GM12878 (cell line): Measurements from ENCODE around the gene HRC. TPM values are rescaled to one million over a fixed set of nuclear protein-coding genes. Genes with fewer than 3 reads are reported as not detected.

ENCODE experiments used
- ATAC-seq: fragments of 200-7000 bp; cut with Tn5 transposase; 3 replicates; pipeline ENCODE4 v1.9.1; 2020; ENCODE audit warnings: mild to moderate bottlenecking, moderate library complexity
- Bru-seq: library from RNA; stranded (reverse); fragments of 400-500 nt; gene quantifications from one replicate; lab custom pipeline; 2021; lab: Mats Ljungman, UMichigan
- BruChase-seq, 2 experiments: library from RNA; stranded (reverse); fragments of 400-500 nt; gene quantifications; one replicate each; lab custom pipeline; 2021; lab: Mats Ljungman, UMichigan
- BruUV-seq: library from RNA; stranded (reverse); fragments of 400-500 nt; replicated peaks from 2 replicates; lab custom pipeline; 2021; lab: Mats Ljungman, UMichigan
- CTCF ChIA-PET: fragments of 300-600 bp; sonication (Branson Sonifier 250); formaldehyde crosslinking; extraction: SDS; loops from one replicate; lab custom pipeline; 2021; ENCODE audit warnings: inconsistent platforms; lab: Yijun Ruan, JAX
- POLR2A ChIA-PET: fragments of 350-600 bp; formaldehyde crosslinking; extraction: SDS; loops from one replicate; lab custom pipeline; 2021; ENCODE audit warnings: inconsistent platforms; lab: Charles Lee
- RAD21 ChIA-PET: fragments of 300-600 bp; sonication (Branson Sonifier 250); formaldehyde crosslinking; loops from one replicate; lab custom pipeline; 2023; ENCODE audit warnings: antibody characterized with exemption; ENCODE audit not compliant: unreplicated experiment; lab: Charles Lee
- SMC1A ChIA-PET: fragments of 300-600 bp; sonication (Branson Sonifier 250); formaldehyde crosslinking; loops from one replicate; lab custom pipeline; 2023; ENCODE audit not compliant: unreplicated experiment, uncharacterized antibody; lab: Charles Lee
- DNase-seq: peaks from one replicate; pipeline ENCODE4 v3.0.0-alpha.2; 2011; ENCODE audit warnings: low read depth, low spot score
- FAIRE-seq: peaks from 3 replicates; lab custom pipeline; 2011; peaks lifted over from hg19 to GRCh38; lab: Jason Lieb, UNC
- H2AFZ ChIP-seq: 2 replicates; pipeline ENCODE4 v1.6.0; 2011; ENCODE audit warnings: low read depth, low read length, control low read depth; ENCODE audit not compliant: control insufficient read depth
- H3K27ac ChIP-seq: 2 replicates; pipeline ENCODE4 v1.5.1; 2011; ENCODE audit warnings: control low read depth; ENCODE audit not compliant: control insufficient read depth, insufficient read depth
- H3K27me3 ChIP-seq, 2 experiments: replicated peaks in 1 of 2; 2 replicates each; pipeline versions ENCODE4 v1.6.0 to v1.6.1; 2011; ENCODE audit warnings: low read length in 1 of 2; ENCODE audit not compliant: control insufficient read depth in 2 of 2, insufficient read depth in 2 of 2
- H3K36me3 ChIP-seq, 2 experiments: 2 replicates each; pipeline ENCODE4 v1.5.1; 2011; ENCODE audit warnings: low read length in 1 of 2; ENCODE audit not compliant: control insufficient read depth in 2 of 2, insufficient read depth in 2 of 2
- H3K4me1 ChIP-seq: 2 replicates; pipeline ENCODE4 v1.6.1; 2011; ENCODE audit warnings: mild to moderate bottlenecking, low read length, moderate library complexity, mixed read lengths; ENCODE audit not compliant: control insufficient read depth, insufficient read depth
- H3K4me2 ChIP-seq: 2 replicates; pipeline ENCODE4 v1.6.0; 2011; ENCODE audit warnings: control low read depth; ENCODE audit not compliant: control insufficient read depth, insufficient read depth
- H3K4me3 ChIP-seq: fragments of 200-600 bp; sonication (generic); 2 replicates; pipeline ENCODE4 v1.5.1; 2016
- H3K79me2 ChIP-seq: 2 replicates; pipeline ENCODE4 v1.6.0; 2011; ENCODE audit warnings: low read length; ENCODE audit not compliant: control insufficient read depth, insufficient read depth
- H3K9ac ChIP-seq: 2 replicates; pipeline ENCODE4 v1.8.0; 2011; ENCODE audit warnings: low read length, control low read depth, mixed read lengths; ENCODE audit not compliant: control insufficient read depth, insufficient read depth
- H3K9me3 ChIP-seq: replicated peaks from 3 replicates; pipeline ENCODE4 v1.5.1; 2011; ENCODE audit warnings: mild to moderate bottlenecking, low read length; ENCODE audit not compliant: control insufficient read depth, insufficient read depth
- H4K20me1 ChIP-seq: 2 replicates; pipeline ENCODE4 v1.6.0; 2011; ENCODE audit not compliant: control insufficient read depth, insufficient read depth
- ATF7 ChIP-seq: fragments of 450-650 bp; IDR thresholded peaks from 2 replicates; pipeline ENCODE4 v1.6.1; 2016; ENCODE audit warnings: low read depth, mild to moderate bottlenecking
- BMI1 ChIP-seq: fragments of 450-650 bp; IDR thresholded peaks from 2 replicates; pipeline ENCODE4 v1.6.1; 2016; ENCODE audit warnings: mild to moderate bottlenecking, moderate library complexity, borderline replicate concordance
- HDAC6 ChIP-seq: fragments of 200-600 bp; sonication (generic); IDR thresholded peaks from one replicate; pipeline ENCODE4 v1.8.0; 2017; ENCODE audit warnings: antibody characterized with exemption; ENCODE audit not compliant: unreplicated experiment
- IRF3 ChIP-seq: fragments of 450-650 bp; IDR thresholded peaks from 2 replicates; pipeline ENCODE4 v1.6.1; 2014; ENCODE audit warnings: mild to moderate bottlenecking
- IRF4 ChIP-seq: IDR thresholded peaks from 2 replicates; pipeline ENCODE4 v1.6.1; 2011; ENCODE audit warnings: low read depth, low read length
- KAT2A ChIP-seq: conservative IDR thresholded peaks from 2 replicates; pipeline ENCODE4 v1.6.1; 2011; ENCODE audit warnings: low read depth, low read length; ENCODE audit not compliant: control insufficient read depth
- RB1 ChIP-seq: fragments of 450-650 bp; formaldehyde crosslinking; IDR thresholded peaks from 2 replicates; pipeline ENCODE4 v1.6.1; 2017; ENCODE audit warnings: mild to moderate bottlenecking, borderline replicate concordance
- ZNF592 ChIP-seq: fragments of 450-650 bp; IDR thresholded peaks from 2 replicates; pipeline ENCODE4 v1.6.1; 2017; ENCODE audit warnings: mild to moderate bottlenecking, moderate library complexity
- WGBS: methylation state at CpG from one replicate; pipeline ENCODE4 v1.1.6; 2016; ENCODE audit warnings: low lambda C conversion rate; ENCODE audit not compliant: insufficient replicate concordance, insufficient coverage; ENCODE audit errors: missing lambda C conversion rate; 5-methylcytosine and 5-hydroxymethylcytosine counted together
- in situ Hi-C: fragments of 300-500 bp; cut with MboI; formaldehyde crosslinking; loops from 9 replicates; pipeline ENCODE4 v1.14.3; 2018; ENCODE audit warnings: mixed read lengths
- intact Hi-C: fragments of 100-400 bp; cut with micrococcal nuclease; formaldehyde crosslinking; loops from one replicate; pipeline ENCODE4 v1.14.2; 2022; ENCODE audit not compliant: unreplicated experiment
- long read RNA-seq, 2 experiments: library from polyadenylated mRNA; unstranded; transcript quantifications; one replicate each; pipeline ENCODE4 v2.0.0, GENCODE V29; 2019 to 2020
- polyA minus RNA-seq, 3 experiments: library from RNA; depleted of rRNA, polyadenylated mRNA; stranded (reverse); fragments of >200 nt; gene quantifications; 2 replicates each; pipeline ENCODE4 v1.2.3, GENCODE V29; 2011
- polyA plus RNA-seq, 11 experiments: library from polyadenylated mRNA; depleted of rRNA in 4 of 11; unstranded in 6 of 11; stranded (reverse) in 5 of 11; fragments of >200 nt; fragmentation: Nextera tagmentation in 4 of 11; fragmentation: Illumina TruSeq in 1 of 11; extraction: Ambion mirVana in 4 of 11; extraction: Trizol in 1 of 11; gene quantifications; 1 replicate in 1 of 11; 2 replicates in 10 of 11; pipeline versions ENCODE4 v1.2.1 to v1.2.3, GENCODE V29; 2011 to 2016; ENCODE audit warnings: inconsistent platforms in 2 of 11, missing spikeins in 2 of 11, low read depth in 1 of 11
- total RNA-seq, 4 experiments: library from RNA; depleted of rRNA in 3 of 4; stranded (reverse); fragments of >200 nt in 3 of 4; fragmentation: Illumina TruSeq in 1 of 4; extraction: Trizol in 1 of 4; gene quantifications; 2 replicates each; pipeline versions ENCODE4 v1.2.1 to v1.2.3, GENCODE V29; 2013 to 2021

HRC gene, protein sequence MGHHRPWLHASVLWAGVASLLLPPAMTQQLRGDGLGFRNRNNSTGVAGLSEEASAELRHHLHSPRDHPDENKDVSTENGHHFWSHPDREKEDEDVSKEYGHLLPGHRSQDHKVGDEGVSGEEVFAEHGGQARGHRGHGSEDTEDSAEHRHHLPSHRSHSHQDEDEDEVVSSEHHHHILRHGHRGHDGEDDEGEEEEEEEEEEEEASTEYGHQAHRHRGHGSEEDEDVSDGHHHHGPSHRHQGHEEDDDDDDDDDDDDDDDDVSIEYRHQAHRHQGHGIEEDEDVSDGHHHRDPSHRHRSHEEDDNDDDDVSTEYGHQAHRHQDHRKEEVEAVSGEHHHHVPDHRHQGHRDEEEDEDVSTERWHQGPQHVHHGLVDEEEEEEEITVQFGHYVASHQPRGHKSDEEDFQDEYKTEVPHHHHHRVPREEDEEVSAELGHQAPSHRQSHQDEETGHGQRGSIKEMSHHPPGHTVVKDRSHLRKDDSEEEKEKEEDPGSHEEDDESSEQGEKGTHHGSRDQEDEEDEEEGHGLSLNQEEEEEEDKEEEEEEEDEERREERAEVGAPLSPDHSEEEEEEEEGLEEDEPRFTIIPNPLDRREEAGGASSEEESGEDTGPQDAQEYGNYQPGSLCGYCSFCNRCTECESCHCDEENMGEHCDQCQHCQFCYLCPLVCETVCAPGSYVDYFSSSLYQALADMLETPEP
- not detected in 2 replicates for total RNA-seq (2013; cell fraction: nucleolus; rRNA removed)
- not detected in 2 replicates for total RNA-seq (2014; rRNA removed)
- not detected in 2 replicates for total RNA-seq (2014; rRNA removed; fragmentation: Illumina TruSeq; extraction: Trizol)
- total RNA-seq (2021), result not detected in 2 replicates
- not detected for polyA plus RNA-seq (2011; ENCODE audit: low read depth)
- not detected in 2 replicates for polyA plus RNA-seq (2011; rRNA removed)
- not detected in 2 replicates for polyA plus RNA-seq (2011; cell fraction: cytosol; rRNA removed)
- polyA plus RNA-seq (2011; cell fraction: nucleus; rRNA removed), result not detected in 2 replicates
- polyA plus RNA-seq (2012), result not detected in 2 replicates
- polyA plus RNA-seq (2014; fragmentation: Illumina TruSeq; extraction: Trizol), result not detected in 2 replicates
- not detected for polyA plus RNA-seq (2014; fragmentation: Nextera tagmentation; extraction: Ambion mirVana)
- polyA plus RNA-seq (2014; rRNA removed), result not detected in 2 replicates
- under 1 TPM in 1 of 2 experiments, not detected in 1; 0.10 TPM for polyA plus RNA-seq (2016; fragmentation: Nextera tagmentation; extraction: Ambion mirVana)
- polyA minus RNA-seq (2011; rRNA and poly(A)+ RNA removed), result not detected in 2 replicates
- not detected in 2 replicates for polyA minus RNA-seq (2011; cell fraction: cytosol; rRNA and poly(A)+ RNA removed)
- not detected in 2 replicates for polyA minus RNA-seq (2011; cell fraction: nucleus; rRNA and poly(A)+ RNA removed)
- not detected for Bru-seq, nascent RNA
- not detected for BruChase-seq, experiment 1, labeled RNA remaining after a 6-hour chase
- BruChase-seq, experiment 2, labeled RNA remaining after a 2-hour chase, result not detected
- long read RNA-seq, experiment 1, result 0 reads
- long read RNA-seq, experiment 2, result 0 reads

- no peak within 1 kb of the TSS for H3K4me3 ChIP-seq
- no peak within 1 kb of the TSS for H2AFZ ChIP-seq
- H3K4me2 ChIP-seq, result no peak within 1 kb of the TSS
- CTCF ChIA-PET, result interaction anchor here (0.7 to 1.0 kb wide), 2 partner anchors 57 to 85 kb away, joined by 4 to 5 read pairs; no protein-coding TSS in a partner anchor
- no peak for ATAC-seq
- DNase-seq, result no peak
- RAD21 ChIA-PET, result no interaction called here
- FAIRE-seq, result no peak
- intact Hi-C loops (no loop called here), in situ Hi-C loops (no loop called here)
- no peak for TF ChIP-seq HDAC6
- TF ChIP-seq ATF7, result no peak
- TF ChIP-seq ZNF592, result no peak
- no peak for TF ChIP-seq IRF3
- TF ChIP-seq IRF4, result no peak
- TF ChIP-seq BMI1, result no peak
- TF ChIP-seq RB1, result no peak
- TF ChIP-seq KAT2A, result no peak
- 25% methylated on average over 17 of the region's 19 CpGs for WGBS
- no TSS peak for BruUV-seq
- no peak within 1 kb of the TSS for H3K27ac ChIP-seq
- H3K79me2 ChIP-seq, result no peaks in the 10 kb centered on the region
- no peaks in the 10 kb centered on the region for H3K36me3 ChIP-seq
- POLR2A ChIA-PET, result no interaction called here
- peaks cover 5% of the 10 kb centered on the region; the same call in 1 of the 2 replicates for H3K4me1 ChIP-seq
- peaks cover 4% of the 10 kb centered on the region; the same call in 2 of the 3 replicates for H3K9me3 ChIP-seq
- peaks cover 0 to 15% of the 10 kb centered on the region in 2 experiments; a peak in 2 of 4 replicates for H3K27me3 ChIP-seq
- H4K20me1 ChIP-seq, result no peaks in the 10 kb centered on the region
- SMC1A ChIA-PET, result no interaction called here
- H3K9ac ChIP-seq, result no peak within 1 kb of the TSS
Measured at GRCh38 chr19:49155005-49155819, at the start of gene HRC. TSS of gene HRC (minus strand) at chr19:49155396. CDS start at chr19:49155237, 159 bp downstream.
